GM12874 (cell line): Measurements from ENCODE around the gene PSMC4.

Experiments used
- CTCF ChIP-seq: IDR thresholded peaks from 2 replicates; pipeline ENCODE4 v1.5.1; 2011; ENCODE audit warnings: low read depth, mild to moderate bottlenecking, control low read depth, low read length, moderate library complexity; ENCODE audit not compliant: insufficient read depth

Gene PSMC4

GRCh38 chr19:39946532-39946931, 24.4 kb upstream of the PSMC4 start:
- TF ChIP-seq CTCF, result no peak

- TF ChIP-seq CTCF, result no peak
These were observed 21.8 kb upstream of the PSMC4 start for GRCh38 chr19:39949026-39949747.

- TF ChIP-seq CTCF, result no peak
These were observed 19.8 kb upstream of the PSMC4 start for GRCh38 chr19:39951065-39951650.

GRCh38 chr19:39951686-39952085, 19.3 kb upstream of the PSMC4 start:
- TF ChIP-seq CTCF, result no peak

- TF ChIP-seq CTCF, result no peak
These were observed 17.1 kb upstream of the PSMC4 start for GRCh38 chr19:39953915-39954314.

GRCh38 chr19:39963898-39964297, 7.1 kb upstream of the PSMC4 start:
- TF ChIP-seq CTCF, result no peak

GRCh38 chr19:39966617-39967016, 4.3 kb upstream of the PSMC4 start:
- no peak for TF ChIP-seq CTCF
